Measurements from ENCODE around the gene TMEM131. TPM values are rescaled to one million over a fixed set of nuclear protein-coding genes. Genes with fewer than 3 reads are reported as not detected.

The TMEM131 gene
- total RNA-seq, 2 donors from 2014 or later, result 20.0 to 21.4 TPM

DNA sequence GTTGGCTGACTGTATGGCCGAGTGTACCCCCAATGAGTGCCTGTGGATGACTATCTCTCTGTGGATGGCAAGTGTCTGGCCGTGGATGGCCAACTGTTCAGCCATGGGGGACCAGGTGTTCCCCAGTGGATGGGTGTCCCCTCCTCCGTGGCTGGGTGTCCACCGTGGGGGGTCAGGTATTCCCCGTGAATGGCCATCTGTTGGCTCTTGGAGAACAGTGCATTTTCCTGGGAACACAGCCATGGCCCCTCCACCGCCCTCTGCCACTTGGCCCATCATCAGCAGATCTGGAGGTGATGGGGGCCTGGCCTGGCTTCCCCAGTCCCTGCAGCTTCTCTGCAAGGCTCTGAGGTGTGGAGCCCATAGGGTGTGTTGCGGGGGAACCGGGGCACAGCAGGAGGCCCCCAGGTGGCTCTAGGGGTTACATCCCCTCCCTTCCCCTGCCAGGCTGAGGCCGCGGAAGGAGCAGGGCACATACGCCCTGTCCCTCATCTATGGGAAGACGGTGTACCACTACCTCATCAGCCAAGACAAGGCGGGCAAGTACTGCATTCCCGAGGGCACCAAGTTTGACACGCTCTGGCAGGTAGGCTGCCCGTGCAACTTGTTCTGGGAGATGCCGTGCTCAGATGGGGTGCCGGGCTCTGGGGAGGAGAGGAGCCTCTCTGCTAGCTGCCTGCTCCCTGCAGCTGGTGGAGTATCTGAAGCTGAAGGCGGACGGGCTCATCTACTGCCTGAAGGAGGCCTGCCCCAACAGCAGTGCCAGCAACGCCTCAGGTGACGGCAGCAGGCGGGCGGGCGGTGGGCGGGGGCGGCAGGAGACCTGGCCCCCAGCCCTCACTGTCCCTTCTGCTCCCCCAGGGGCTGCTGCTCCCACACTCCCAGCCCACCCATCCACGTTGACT is 263.1 kb downstream of the TMEM131 start:
- Histone ChIP-seq H3K4me3 (no peak overlapping the region), H3K27me3 (no peaks in the 10 kb centered on the region), H3K36me3 (replicated peaks in 1 of 2; ENCODE audit: insufficient read depth in 1 of 2, low read depth in 2 of 2) (no peaks in the 10 kb centered on the region), H3K9me3 (peaks cover 0 to 11% (median 0%) of the 10 kb centered on the region in 3 donors), H3K4me1 (no peaks in the 10 kb centered on the region), H3K27ac (no peak overlapping the region)
- TF ChIP-seq POLR2A (IDR thresholded peaks at IDR 0.05), result no peak
- TF ChIP-seq, protein P1, sequence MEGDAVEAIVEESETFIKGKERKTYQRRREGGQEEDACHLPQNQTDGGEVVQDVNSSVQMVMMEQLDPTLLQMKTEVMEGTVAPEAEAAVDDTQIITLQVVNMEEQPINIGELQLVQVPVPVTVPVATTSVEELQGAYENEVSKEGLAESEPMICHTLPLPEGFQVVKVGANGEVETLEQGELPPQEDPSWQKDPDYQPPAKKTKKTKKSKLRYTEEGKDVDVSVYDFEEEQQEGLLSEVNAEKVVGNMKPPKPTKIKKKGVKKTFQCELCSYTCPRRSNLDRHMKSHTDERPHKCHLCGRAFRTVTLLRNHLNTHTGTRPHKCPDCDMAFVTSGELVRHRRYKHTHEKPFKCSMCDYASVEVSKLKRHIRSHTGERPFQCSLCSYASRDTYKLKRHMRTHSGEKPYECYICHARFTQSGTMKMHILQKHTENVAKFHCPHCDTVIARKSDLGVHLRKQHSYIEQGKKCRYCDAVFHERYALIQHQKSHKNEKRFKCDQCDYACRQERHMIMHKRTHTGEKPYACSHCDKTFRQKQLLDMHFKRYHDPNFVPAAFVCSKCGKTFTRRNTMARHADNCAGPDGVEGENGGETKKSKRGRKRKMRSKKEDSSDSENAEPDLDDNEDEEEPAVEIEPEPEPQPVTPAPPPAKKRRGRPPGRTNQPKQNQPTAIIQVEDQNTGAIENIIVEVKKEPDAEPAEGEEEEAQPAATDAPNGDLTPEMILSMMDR (IDR thresholded peaks at IDR 0.05), result no peak
- no peak for ATAC-seq
- intact Hi-C loops (cut with DNase I), result loop anchor here (10.0 kb wide), 1 partner anchor 652 kb away; no protein-coding TSS in a partner anchor
- 89 to 100% methylated on average over 1 to 28 of the region's 28 CpGs for WGBS, 2 donors
- DNase-seq, result no peak

DNA sequence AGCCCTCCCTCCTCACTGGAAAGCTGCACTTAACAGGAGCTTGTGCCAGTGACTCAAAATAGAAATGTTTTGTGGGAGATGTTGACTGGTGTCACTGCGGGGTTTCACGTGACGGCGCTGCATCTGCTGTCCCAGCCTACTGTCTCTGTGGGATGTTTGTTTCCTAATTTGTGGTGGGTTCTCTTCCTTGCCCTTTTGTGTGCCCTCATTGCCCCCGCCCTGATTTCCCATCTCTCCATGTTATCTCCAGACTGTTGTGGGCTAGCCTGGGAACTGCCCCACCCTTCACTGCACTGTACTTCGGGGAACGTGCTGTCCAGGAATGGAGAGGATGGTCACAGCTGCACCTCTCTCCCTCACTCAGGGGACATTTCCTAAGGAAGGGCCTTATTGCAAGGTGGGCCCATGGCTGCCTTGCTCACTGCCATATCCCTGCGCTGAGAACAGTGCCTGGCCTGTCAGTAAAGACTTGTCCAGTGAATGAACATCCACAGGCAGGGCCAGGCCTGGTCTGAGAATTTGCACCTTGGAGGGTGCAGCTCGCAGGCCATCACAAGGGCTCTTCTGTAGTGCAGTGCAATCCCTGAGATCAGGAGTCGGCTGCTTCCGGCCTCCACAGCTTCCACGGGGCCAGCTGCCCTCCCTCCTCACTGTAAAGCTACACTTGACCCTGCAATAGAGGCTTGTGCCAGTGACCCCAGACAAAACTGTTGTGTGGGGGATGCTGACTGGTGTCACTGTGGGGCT is 264.3 kb downstream of the TMEM131 start:
- WGBS, 2 donors, result 83 to 84% methylated on average over 8 to 12 of the region's 12 CpGs

GRCh38 chr2:97730245-97730644 is 265.5 kb downstream of the TMEM131 start:
- H3K36me3 ChIP-seq (replicated peaks in 1 of 2; ENCODE audit: insufficient read depth in 1 of 2, low read depth in 2 of 2), result no peaks in the 10 kb centered on the region
- H3K27ac ChIP-seq, result no peak overlapping the region
- H3K4me3 ChIP-seq, result no peak overlapping the region
- no peak for TF ChIP-seq POLR2A (IDR thresholded peaks at IDR 0.05)
- TF ChIP-seq, protein P1 (IDR thresholded peaks at IDR 0.05), result no peak
- no peak for ATAC-seq
- WGBS, 2 donors, result 85 to 100% methylated on average over 1 of the region's 1 CpG
- intact Hi-C loops (cut with DNase I), result loop anchor here (10.0 kb wide), 1 partner anchor 655 kb away; no protein-coding TSS in a partner anchor
- no peaks in the 10 kb centered on the region for H3K4me1 ChIP-seq
- DNase-seq, result no peak
- H3K27me3 ChIP-seq, result no peaks in the 10 kb centered on the region
- H3K9me3 ChIP-seq, result peaks cover 0 to 11% (median 0%) of the 10 kb centered on the region in 3 donors

More for the DNA sequence above, 264.3 kb downstream of the TMEM131 start:
- Histone ChIP-seq H3K36me3 (replicated peaks in 1 of 2; ENCODE audit: insufficient read depth in 1 of 2, low read depth in 2 of 2) (no peaks in the 10 kb centered on the region), H3K27ac (no peak overlapping the region), H3K9me3 (peaks cover 0 to 11% (median 0%) of the 10 kb centered on the region in 3 donors), H3K4me1 (no peaks in the 10 kb centered on the region), H3K27me3 (no peaks in the 10 kb centered on the region), H3K4me3 (no peak overlapping the region)
- intact Hi-C loops (cut with DNase I), result loop anchor here (10.0 kb wide), 1 partner anchor 653 kb away; no protein-coding TSS in a partner anchor
- DNase-seq (no peak), ATAC-seq (no peak)
- TF ChIP-seq, protein P1 (IDR thresholded peaks at IDR 0.05), result no peak
- no peak for TF ChIP-seq POLR2A (IDR thresholded peaks at IDR 0.05)

- Histone ChIP-seq H3K4me3 (no peak overlapping the region), H3K36me3 (replicated peaks in 1 of 2; ENCODE audit: insufficient read depth in 1 of 2, low read depth in 2 of 2) (no peaks in the 10 kb centered on the region), H3K9me3 (peaks cover 0 to 11% (median 0%) of the 10 kb centered on the region in 3 donors), H3K27ac (no peak overlapping the region), H3K27me3 (no peaks in the 10 kb centered on the region), H3K4me1 (no peaks in the 10 kb centered on the region)
- WGBS, 2 donors, result 67 to 70% methylated on average over 11 to 12 of the region's 12 CpGs
- ATAC-seq, result no peak
- intact Hi-C loops (cut with DNase I), result no loop called here
- DNase-seq, result no peak
- TF ChIP-seq POLR2A (IDR thresholded peaks at IDR 0.05), result no peak
- TF ChIP-seq, protein P1 (IDR thresholded peaks at IDR 0.05), result no peak
Measured at GRCh38 chr2:97728091-97728731, 267.5 kb downstream of the TMEM131 start.
